HEK293 (cell line): Measurements from ENCODE around the gene NOM1.

ENCODE experiments used
- CTCF ChIP-seq: fragments of 450-650 bp; formaldehyde crosslinking; IDR thresholded peaks from 2 replicates; pipeline ENCODE4 v1.5.1; 2016; ENCODE audit warnings: missing biosample characterization, missing genetic modification characterization
- HOXC10 ChIP-seq: sonication (generic); formaldehyde crosslinking; IDR thresholded peaks from 2 replicates; pipeline ENCODE4 v1.8.1; 2023; ENCODE audit warnings: mild to moderate bottlenecking, missing genetic modification reagents
- OSR2 ChIP-seq: fragments of 450-650 bp; formaldehyde crosslinking; IDR thresholded peaks from 2 replicates; pipeline ENCODE4 v1.5.1; 2016; ENCODE audit warnings: missing biosample characterization, missing genetic modification characterization
- SCRT1 ChIP-seq: fragments of 450-650 bp; formaldehyde crosslinking; IDR thresholded peaks from 2 replicates; pipeline ENCODE4 v1.5.1; 2016; ENCODE audit warnings: missing biosample characterization, missing genetic modification characterization, borderline replicate concordance
- ZBTB49 ChIP-seq: fragments of 450-650 bp; formaldehyde crosslinking; IDR thresholded peaks from 2 replicates; pipeline ENCODE4 v1.5.1; 2016; ENCODE audit warnings: missing biosample characterization, missing genetic modification characterization, low read depth
- ZNF121 ChIP-seq: fragments of 450-650 bp; formaldehyde crosslinking; IDR thresholded peaks from 2 replicates; pipeline ENCODE4 v1.5.1; 2016; ENCODE audit warnings: missing biosample characterization, missing genetic modification characterization
- ZNF140 ChIP-seq: fragments of 450-650 bp; formaldehyde crosslinking; IDR thresholded peaks from 2 replicates; pipeline ENCODE4 v1.5.1; 2016; ENCODE audit warnings: missing biosample characterization, missing genetic modification characterization
- ZNF184 ChIP-seq: fragments of 450-650 bp; IDR thresholded peaks from 2 replicates; pipeline ENCODE4 v1.5.1; 2018; ENCODE audit warnings: missing biosample characterization, mild to moderate bottlenecking, missing genetic modification characterization
- ZNF335 ChIP-seq: fragments of 450-650 bp; formaldehyde crosslinking; conservative IDR thresholded peaks from 2 replicates; pipeline ENCODE4 v1.5.1; 2016; ENCODE audit warnings: missing biosample characterization, missing genetic modification characterization
- ZNF366 ChIP-seq: fragments of 450-650 bp; formaldehyde crosslinking; conservative IDR thresholded peaks from 2 replicates; pipeline ENCODE4 v1.5.1; 2016; ENCODE audit warnings: missing biosample characterization, missing genetic modification characterization
- ZNF561 ChIP-seq: fragments of 450-650 bp; IDR thresholded peaks from 2 replicates; pipeline ENCODE4 v1.5.1; 2018; ENCODE audit warnings: missing biosample characterization, missing genetic modification characterization, borderline replicate concordance
- ZNF654 ChIP-seq: fragments of 450-650 bp; formaldehyde crosslinking; IDR thresholded peaks from 2 replicates; pipeline ENCODE4 v1.5.1; 2016; ENCODE audit warnings: low read depth, missing biosample characterization, missing genetic modification characterization
- ZNF707 ChIP-seq: fragments of 450-650 bp; formaldehyde crosslinking; IDR thresholded peaks from 2 replicates; pipeline ENCODE4 v1.5.1; 2016; ENCODE audit warnings: missing biosample characterization, missing genetic modification characterization
- TF ChIP-seq, protein P1 (sequence below): fragments of 450-650 bp; formaldehyde crosslinking; IDR thresholded peaks from 2 replicates; pipeline ENCODE4 v1.5.1; 2016; ENCODE audit warnings: missing biosample characterization, missing genetic modification characterization, borderline replicate concordance

DNA sequence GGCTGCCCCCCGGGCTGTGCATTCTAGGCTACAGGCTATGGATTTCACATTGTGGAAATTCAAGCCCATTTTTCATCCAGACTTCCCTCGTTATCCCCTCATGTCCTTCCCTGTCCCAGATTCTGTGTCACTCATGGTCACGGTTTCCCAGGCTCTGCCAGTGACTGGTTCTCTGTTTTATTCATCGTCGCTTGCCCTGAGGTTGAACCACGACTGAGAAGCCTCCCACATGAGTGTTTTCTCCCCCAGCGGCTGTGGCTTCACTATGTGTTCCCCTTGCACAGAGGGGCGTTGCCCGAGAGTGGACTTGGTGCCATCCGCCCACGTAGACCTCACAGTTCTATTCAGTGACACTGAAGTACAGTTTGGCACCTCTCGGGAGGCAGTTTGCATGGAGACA is 14.0 kb downstream of the NOM1 start:
- TF ChIP-seq CTCF (tag by site-specific recombination) (no peak), HOXC10 (no peak), ZNF561 (tag by site-specific recombination) (no peak), ZNF654 (no peak), ZNF140 (no peak), ZBTB49 (tag by site-specific recombination) (no peak), ZNF184 (tag by site-specific recombination) (no peak), OSR2 (tag by site-specific recombination) (no peak), ZNF366 (no peak), ZNF707 (tag by site-specific recombination) (no peak), ZNF121 (no peak), ZNF335 (tag by site-specific recombination) (no peak), SCRT1 (no peak)
- TF ChIP-seq, protein P1, sequence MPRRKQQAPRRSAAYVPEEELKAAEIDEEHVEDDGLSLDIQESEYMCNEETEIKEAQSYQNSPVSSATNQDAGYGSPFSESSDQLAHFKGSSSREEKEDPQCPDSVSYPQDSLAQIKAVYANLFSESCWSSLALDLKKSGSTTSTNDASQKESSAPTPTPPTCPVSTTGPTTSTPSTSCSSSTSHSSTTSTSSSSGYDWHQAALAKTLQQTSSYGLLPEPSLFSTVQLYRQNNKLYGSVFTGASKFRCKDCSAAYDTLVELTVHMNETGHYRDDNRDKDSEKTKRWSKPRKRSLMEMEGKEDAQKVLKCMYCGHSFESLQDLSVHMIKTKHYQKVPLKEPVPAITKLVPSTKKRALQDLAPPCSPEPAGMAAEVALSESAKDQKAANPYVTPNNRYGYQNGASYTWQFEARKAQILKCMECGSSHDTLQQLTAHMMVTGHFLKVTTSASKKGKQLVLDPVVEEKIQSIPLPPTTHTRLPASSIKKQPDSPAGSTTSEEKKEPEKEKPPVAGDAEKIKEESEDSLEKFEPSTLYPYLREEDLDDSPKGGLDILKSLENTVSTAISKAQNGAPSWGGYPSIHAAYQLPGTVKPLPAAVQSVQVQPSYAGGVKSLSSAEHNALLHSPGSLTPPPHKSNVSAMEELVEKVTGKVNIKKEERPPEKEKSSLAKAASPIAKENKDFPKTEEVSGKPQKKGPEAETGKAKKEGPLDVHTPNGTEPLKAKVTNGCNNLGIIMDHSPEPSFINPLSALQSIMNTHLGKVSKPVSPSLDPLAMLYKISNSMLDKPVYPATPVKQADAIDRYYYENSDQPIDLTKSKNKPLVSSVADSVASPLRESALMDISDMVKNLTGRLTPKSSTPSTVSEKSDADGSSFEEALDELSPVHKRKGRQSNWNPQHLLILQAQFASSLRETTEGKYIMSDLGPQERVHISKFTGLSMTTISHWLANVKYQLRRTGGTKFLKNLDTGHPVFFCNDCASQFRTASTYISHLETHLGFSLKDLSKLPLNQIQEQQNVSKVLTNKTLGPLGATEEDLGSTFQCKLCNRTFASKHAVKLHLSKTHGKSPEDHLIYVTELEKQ (tag by site-specific recombination): no peak
